Lung microvascular endothelial cell (primary cell): Measurements from ENCODE around the gene AMZ1. TPM values are rescaled to one million over a fixed set of nuclear protein-coding genes. Genes with fewer than 3 reads are reported as not detected.

ENCODE experiments used
- DNase-seq, 2 donors: peaks; one replicate each; pipeline versions ENCODE4 v3.0.0 to v3.0.0-alpha.2; 2010; ENCODE audit warnings: low read depth in 2 of 2
- total RNA-seq: library from RNA; depleted of rRNA; stranded (reverse); fragments of >200 nt; gene quantifications from 2 replicates; pipeline ENCODE4 v1.2.1, GENCODE V29; 2014

Gene AMZ1
- total RNA-seq = under 0.01 TPM in 1 of 2 replicates, not detected in the other

- no peak for DNase-seq
Measured at GRCh38 chr7:2687881-2688318, at the start of gene AMZ1. Gene AMZ1 (plus strand): TSS chr7:2688202. CDS start chr7:2700452, 12,250 bp downstream.

DNA sequence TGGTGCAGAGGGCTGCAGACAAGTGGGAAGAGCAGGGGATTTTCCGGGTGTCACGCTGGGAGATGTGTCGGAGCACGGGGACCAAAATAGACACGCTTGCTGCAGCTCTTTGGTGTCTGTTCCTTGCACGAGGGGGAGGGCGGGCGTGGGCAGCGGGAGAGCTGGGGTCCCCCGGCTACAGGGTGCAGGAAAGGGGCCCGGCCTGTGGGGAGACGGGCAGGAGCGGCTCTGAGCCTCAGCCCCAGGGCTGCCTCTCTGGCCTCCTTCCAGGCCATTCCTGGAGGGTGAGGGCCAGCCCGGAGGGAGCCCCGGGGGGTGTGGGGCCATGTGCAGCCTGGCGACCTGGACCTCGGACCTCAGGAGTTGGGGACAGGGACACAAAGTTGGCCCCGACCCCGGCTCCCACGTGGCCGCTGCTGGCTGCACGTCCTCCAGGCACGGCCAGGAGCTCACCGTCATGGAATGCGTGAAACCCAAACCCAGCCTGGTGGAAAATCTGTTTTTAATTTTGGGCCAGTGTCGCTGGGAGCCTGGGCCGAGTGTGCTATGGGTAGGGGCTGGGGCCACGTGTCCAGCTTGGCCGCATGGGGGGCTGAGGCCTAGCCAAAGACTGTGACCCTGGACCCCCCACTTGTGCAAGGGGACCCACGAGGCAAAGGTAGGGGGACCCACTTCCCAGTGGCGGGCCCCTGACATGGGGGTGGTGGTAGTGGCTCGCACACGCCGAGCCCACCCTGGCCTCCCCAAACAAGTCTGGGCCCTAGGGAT lies 49.6 kb upstream of the AMZ1 start:
- peak in 1 of 2 donors; percentile 40 for DNase-seq

- DNase-seq = no peak
Measured at GRCh38 chr7:2639181-2639681, 48.8 kb upstream of the AMZ1 start.

- no peak for DNase-seq
Measured at GRCh38 chr7:2639695-2640481, 48.1 kb upstream of the AMZ1 start.

- peak in 1 of 2 donors; percentile 26 for DNase-seq
Measured at GRCh38 chr7:2640482-2640830, 47.5 kb upstream of the AMZ1 start.

DNA sequence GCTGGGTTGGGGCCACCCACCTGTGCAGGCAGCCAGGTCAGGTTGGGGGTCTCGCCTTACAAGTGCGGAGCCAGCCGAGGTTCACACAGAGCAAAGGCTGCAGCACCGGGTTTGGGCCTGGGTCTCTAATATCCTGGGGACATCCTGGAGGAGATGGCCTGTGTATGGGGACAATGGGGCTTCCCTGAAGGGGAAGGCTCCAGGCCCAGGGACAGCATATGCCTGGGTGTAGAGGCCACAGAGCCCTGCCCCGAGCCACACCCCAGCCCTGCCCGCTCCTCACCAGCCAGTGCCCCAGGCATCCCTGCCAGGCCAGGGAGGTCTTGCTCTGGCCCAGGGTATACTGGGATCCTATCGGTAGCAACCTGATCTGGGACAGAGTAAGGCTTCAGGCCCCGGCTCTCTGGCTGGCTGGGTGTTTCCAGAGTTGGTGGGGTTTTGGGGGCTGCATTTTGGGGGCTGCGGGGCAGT lies 47.1 kb upstream of the AMZ1 start:
- no peak for DNase-seq

- DNase-seq = peak; percentile 98 to 100
Measured at GRCh38 chr7:2641406-2642393, 46.3 kb upstream of the AMZ1 start.

DNA sequence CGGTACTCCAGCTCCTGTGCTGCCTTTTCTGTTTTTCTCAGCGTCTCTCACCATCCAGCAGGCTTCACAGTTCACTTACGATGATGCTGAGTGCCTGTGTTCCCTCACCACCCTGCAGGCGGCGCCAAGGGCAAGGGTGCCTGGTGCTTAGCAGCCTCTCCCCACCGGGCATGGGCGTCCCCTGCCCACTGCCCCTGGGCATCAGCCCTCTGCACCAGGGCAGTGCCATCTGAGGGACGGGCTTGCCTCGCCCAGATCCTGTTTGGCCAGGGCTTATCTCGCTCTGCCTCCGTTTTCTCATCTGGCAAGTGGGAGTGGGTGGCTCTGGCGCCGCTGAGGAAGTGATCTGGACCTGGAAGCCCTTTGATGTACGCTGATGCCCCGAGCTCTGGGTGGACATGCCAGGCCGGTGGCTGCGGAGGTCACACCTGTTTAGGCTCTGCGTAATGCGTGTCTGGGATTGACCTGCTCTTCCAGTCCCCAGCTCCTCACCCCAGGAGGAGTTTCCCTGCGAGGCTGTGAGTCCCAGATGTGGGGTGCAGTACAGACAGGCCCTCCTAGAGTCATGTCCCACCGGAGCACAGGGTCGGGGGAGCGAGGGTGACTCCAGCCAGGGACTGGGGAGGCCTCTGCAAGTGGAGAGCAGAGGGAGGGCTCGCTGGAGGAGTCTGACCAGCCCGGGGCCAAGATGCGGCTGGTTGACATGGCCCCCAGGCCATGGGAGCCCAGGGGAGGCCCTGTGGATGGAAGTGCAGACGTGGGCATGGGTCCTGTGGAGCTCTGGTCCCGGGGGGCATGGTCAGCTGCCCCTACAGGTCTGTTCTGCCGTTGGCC lies 44.4 kb upstream of the AMZ1 start:
- DNase-seq = peak; percentile 62 to 68

GRCh38 chr7:2644220-2644561 lies 43.8 kb upstream of the AMZ1 start:
- DNase-seq = no peak

- peak; percentile 36 to 41 for DNase-seq
Measured at GRCh38 chr7:2644562-2645273, 43.3 kb upstream of the AMZ1 start.

DNA sequence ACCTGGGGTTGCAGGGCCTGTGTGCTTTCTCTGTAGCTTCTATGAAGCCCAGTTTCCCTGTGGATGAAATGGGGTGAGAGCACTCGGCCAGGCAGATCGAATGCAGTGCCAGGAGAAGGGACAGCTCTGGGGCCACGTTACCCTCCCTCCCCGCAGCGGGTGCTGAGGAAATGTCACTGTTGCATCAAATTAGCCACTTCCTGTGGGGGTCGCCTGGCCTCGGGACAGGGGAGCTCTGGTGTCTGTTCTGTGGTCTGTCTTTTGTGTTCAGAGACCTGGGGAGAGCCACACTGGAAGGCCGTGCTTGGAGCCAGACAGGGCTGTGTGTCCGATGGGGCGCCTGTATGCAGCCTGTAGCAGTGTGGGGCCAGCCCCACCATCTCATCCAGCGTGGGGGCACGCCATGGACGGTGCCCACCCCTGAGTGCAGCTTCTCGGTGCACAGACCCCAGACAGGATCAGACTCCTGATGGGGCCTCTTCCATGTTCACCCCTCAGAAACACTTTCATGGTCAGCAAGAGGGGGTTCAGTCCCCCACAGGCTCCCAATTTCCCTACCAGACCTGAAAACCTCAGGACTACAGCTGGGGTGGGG lies 42.6 kb upstream of the AMZ1 start:
- peak; percentile 43 to 73 for DNase-seq

- no peak for DNase-seq
Measured at GRCh38 chr7:2646336-2646679, 41.7 kb upstream of the AMZ1 start.

DNA sequence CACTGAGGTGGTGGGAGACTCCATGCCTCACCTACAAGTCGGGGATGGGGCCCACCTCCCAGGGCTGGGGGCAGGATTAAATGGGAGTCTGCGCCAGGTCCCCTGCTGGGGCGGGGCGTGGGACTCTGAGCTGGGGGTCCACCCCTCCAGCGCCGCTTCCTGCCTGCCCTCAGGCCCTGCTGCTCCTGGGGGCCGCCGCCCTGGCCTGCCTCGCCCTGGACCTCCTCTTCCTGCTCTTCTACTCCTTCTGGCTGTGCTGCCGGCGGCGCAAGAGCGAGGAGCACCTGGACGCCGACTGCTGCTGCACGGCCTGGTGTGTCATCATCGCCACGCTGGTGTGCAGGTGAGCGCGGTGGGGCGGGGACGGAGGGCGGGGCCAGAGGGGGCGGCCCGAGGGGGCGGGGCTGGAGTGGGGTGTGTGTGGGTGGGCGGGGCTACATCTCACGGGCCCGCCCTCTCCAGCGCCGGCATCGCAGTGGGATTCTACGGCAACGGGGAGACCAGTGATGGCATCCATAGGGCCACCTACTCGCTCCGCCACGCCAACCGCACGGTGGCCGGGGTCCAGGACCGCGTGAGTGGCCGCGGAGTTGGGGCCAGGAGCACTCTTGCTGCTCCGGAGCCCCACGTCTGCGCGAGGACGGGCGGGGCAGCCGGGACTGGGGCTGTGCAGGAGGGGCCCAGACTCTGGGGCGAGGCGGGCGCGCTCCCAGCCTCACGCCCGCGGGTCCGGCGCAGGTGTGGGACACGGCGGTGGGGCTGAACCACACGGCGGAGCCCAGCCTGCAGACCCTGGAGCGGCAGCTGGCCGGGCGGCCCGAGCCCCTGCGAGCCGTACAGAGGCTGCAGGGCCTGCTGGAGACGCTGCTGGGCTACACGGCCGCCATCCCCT lies 41.1 kb upstream of the AMZ1 start:
- DNase-seq = no peak

DNA sequence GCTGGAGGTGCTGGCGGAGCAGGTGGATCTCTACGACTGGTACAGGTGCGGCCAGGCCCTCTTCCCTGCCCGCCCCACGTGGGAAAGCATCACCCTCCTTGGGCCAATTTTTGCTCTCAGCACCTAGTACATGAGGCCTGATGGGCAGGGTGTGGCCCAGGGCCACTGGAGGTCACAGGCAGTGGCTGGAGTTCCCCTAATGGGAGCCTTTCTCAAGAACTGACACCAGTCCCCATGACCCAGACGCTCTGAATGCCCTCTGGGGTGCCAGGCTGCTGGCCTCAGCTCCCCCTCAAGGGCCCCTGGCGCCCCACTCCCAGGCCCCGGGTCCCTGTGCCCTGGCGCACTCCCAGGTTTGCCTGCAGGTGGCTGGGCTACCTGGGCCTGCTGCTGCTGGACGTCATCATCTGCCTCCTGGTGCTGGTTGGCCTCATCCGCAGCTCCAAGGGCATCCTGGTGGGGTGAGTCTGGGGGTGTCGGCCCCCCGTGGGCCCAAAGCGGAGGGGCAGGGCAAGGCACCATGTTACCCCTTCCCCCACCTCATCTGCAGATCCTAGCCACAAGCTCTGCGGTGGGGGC lies 40.3 kb upstream of the AMZ1 start:
- no peak for DNase-seq

GRCh38 chr7:2649139-2649838 lies 38.7 kb upstream of the AMZ1 start:
- DNase-seq = peak in 1 of 2 donors; percentile 30

- no peak for DNase-seq
Measured at GRCh38 chr7:2649991-2650390, 38.0 kb upstream of the AMZ1 start.

- DNase-seq = no peak
Measured at GRCh38 chr7:2650451-2650850, 37.6 kb upstream of the AMZ1 start.
